Stimulated activated CD8-positive, alpha-beta memory T cell treated with anti-CD3 and anti-CD28 coated beads, Interleukin-12 subunit alpha, Interleukin-12 subunit beta, amount 100 ng/mL, for 24 hours (primary cell): Measurements from ENCODE around the gene THBD.
"Not testable (repeated sequence)": the region's sequence is repeated elsewhere in the genome, so short reads cannot be mapped to it uniquely, and the experiment has no call there.

Source experiments
- DNase-seq: peaks from one replicate; pipeline ENCODE4 v3.0.0-alpha.2; 2020; ENCODE audit errors: extremely low read depth

THBD gene

DNA sequence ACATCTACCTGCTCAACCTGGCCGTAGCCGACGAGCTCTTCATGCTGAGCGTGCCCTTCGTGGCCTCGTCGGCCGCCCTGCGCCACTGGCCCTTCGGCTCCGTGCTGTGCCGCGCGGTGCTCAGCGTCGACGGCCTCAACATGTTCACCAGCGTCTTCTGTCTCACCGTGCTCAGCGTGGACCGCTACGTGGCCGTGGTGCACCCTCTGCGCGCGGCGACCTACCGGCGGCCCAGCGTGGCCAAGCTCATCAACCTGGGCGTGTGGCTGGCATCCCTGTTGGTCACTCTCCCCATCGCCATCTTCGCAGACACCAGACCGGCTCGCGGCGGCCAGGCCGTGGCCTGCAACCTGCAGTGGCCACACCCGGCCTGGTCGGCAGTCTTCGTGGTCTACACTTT is 13.7 kb downstream of the THBD start:
- no peak for DNase-seq

DNA sequence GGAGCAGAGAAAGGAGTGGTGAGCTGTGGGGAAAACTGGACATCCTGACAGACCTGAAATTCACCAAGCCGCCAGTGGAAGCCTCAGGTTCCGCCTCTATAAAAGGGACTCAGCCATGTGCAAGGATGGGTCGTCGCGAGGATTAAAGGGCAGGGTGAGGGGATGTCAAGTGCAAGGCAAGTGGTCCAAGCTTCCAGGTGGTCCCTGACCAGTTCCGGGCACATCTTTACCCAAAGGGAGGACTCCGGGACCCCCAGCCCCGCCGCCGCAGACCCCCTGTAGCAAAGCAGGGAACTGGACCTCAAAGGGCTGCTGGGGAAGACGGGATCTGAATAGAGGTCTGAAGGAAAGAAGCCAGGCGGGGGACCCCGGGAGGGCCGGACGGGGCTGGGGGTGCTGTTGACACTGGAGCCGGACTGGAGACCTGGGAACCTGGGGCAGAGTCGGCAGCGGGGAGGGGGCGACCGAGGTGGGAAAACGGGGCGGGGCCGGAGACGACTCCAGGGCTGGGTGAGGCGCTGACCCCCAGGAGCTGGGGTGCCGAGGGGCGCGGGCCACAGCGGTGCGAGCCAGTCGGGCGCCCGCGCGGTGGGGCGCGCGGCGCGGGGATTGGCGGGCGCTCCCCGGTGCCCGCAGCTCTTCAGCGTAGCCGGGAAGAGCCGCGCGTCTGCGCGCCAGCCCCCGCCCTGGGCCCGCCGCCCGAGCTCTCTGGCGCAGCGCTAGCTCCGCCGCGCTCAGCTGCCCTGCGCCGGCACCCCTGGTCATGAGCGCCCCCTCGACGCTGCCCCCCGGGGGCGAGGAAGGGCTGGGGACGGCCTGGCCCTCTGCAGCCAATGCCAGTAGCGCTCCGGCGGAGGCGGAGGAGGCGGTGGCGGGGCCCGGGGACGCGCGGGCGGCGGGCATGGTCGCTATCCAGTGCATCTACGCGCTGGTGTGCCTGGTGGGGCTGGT is 14.5 kb downstream of the THBD start, which contains the start of gene SSTR4:
SSTR4 (plus strand) TSS at position 592 of the 951 bp plus-strand sequence; CDS start at position 764, 172 bp downstream.
- DNase-seq = no peak

DNA sequence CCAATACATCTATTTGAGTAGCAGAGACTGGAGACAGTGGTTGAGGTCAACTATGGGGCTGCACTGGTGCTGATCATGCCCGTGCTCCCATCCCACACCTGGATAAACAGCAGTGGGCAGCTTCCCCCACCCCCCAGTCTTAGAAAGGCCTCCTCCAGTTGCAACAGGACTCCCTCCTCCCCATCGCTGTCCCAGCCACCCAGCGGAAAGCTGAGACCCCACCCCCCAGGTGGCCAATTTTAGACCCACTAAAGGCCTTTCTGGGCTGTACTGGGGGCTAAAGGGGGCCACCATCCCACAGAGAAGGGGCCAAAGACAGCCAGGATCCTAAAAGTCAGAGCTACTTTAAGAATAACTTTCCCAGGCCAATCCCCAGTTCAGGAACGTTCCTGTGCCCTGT is 15.6 kb downstream of the THBD start:
- DNase-seq = no peak

DNA sequence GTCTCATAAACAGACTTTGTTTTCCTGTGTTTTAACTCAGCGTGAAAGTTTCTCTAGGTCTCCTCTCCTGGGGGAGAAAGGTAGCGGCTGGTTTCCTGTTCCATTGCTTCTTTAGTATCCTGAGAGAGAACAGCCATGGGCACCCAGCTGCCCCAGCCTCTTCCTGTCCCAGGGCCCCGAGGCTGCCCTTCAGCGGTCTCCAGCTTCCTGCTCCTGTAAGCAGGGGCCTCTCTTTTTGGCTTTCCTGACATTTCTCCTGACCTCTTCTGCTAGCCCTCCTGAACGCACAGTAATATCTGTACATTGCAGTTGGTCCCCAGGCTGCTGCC is 16.8 kb downstream of the THBD start:
- DNase-seq = no peak

DNA sequence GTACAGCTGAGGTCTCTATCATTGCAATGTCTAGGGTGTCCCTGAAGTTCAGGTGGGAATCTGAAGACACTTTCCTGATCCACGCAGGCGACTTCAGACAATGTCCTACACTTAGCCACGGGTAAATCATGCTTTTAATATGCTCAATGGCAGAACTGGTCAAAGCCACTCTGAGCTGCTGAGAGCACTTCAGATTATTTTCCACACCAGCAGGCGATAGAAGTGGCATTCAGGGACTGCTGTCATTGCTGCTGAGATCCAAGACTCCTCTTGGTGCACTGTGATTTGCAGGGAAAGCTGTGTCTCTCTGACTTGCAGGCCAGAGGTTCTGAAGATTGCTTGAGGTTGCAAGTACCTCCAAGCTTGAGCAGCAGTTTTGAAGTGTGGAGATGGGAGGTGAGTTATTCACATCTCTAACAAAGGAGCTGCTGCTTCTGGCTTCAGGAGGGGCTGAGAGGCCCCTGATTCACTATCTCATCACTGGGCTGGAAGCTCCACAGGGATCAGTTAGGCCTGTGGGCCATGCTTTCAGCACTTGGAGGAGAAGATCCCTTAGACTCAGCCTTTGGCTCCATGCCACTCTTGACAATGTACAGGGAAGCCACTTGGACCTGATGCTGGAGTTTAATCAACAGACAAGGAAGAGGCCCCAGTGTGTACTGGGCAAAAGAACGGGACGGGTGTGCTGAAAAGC is 17.3 kb downstream of the THBD start:
- DNase-seq = no peak

DNA sequence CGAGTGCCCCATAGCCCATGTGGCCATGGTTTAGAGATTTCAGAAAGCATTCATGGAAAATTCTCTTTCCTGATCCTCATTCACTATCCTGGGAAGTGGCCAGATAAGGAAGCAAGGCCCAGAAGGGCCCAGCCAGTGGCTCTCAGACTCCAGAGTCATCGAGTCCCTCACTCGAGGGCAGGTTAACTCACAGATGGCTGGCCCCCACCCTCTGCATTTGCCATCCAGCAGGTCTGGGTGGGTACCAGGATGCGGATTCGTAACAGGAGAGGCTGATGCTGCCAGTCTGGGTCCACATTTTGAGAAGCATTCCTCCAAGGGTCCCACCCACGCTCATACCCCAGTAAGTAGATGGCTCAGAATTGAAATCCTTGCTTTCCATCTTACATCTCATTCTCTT is 18.1 kb downstream of the THBD start:
- no peak for DNase-seq

DNA sequence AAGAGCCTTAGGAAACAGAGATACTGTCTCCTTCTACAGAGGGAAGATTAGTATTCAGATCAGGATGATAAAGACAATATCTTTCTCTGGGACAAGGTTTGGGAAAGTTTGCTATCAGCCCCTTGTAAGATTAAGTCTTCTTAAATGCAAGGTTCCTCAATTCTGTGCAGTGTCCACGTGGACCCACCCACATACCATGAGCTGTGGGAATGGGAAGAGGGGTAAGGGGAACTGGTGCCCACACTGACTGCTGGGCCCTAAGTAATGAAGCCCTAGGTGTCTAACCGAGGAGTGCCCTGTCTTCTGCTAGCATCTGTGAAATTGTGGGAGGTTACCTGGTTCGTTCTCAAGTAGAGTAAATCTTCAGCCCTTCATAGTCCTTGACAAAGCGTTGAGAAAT is 20.1 kb downstream of the THBD start:
- no peak for DNase-seq

DNA sequence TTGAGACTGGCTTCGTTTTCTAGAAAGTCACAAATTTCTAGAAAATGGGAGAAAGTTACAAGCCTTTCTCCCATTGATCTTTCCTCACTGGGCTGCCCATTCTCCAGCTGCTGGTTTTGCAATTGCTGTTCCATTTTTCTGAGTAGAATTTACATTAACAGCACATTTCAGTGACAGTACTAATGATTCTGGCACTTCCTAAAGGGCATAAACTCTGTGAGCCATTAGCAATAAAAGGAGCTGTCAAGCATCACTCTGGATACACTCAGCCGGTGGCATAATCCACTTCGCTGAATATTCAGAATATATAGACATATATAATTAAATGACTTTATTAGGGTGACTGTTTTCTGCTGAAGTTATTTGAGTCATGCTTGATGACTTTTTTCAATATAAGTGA is 21.1 kb downstream of the THBD start:
- no peak for DNase-seq

DNA sequence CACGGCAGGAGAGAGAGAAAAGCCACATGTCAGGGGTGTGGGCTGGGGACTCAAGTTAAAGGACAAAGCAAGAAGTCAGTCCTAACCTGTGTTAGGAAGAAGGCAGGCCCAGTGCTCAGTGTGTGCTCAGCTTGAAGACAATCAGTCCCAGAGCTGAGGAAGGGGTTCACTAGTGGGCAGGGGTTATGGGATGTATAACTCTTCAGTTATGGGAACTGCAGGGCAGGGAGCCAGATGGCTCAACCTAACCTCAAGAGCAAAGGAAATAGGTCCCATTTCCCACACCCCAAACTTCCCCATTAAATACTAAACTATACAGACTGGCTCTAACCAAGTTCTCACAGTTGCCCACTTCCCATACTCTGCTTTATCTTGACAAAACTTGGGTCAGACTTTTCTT is 21.8 kb downstream of the THBD start:
- no peak for DNase-seq

DNA sequence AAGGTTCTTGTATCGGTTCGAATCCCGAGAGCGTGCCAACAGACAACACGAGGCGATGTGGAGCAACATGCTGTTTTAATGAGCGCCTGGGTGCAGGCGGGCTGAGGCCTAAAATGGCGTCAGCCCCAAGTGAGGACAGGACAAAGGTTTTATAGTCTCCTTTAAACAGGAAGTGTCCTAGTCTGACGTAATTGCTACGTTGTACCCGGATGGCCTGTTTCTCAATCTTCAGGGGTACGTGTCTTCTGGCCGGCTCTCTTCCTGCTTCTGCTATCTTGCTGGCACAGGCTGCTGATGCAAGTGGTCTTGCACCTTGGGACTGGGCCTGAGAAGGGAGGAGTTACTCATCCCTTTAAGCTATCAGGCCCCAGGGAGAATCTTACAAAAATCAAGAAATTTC is 24.0 kb downstream of the THBD start:
- DNase-seq = not testable (repeated sequence)

DNA sequence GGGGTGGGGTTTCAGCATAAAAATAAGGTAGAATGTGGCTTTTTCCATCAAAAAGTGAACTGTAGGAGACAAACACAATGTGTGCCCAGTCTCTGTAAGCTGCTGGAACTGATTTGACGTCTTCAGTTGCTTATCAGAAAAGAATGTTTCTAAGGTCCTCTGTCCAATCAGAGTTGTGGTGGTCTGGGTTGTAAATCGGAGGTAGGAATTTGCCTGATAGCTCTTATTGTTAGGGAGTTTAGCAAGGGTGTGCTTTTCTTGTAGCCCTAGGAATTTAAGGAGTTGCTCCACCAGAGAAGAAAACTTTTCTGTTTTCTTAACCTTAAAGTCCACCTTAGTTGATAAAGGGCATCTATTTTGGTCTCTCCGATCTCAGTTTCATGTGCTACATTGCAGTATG is 24.8 kb downstream of the THBD start:
- no peak for DNase-seq

DNA sequence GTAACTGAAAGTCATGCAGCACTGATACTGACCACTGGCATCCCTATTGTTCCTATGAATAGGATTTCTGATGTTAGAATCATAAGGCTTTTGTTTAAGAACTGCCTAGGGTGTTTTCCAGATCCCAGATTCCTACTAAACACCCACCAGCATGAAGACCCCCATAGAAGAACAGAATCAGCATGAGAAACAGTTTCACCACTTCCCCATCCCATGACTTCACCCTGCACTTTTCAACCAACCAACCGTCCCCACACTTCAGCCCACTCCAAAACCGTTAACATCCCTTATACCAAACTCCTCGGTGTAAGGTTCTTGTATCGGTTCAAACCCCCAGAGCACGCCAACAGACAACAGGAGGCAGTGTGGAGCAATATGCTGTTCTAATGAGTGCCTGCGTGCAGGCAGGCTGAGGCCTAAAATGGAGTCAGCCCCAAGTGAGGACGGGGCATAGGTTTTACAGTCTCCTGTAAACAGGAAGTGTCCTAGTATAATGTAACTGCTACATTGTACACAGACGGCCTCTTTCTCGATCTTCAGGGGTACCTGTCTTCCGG is 25.8 kb downstream of the THBD start:
- DNase-seq = no peak

DNA sequence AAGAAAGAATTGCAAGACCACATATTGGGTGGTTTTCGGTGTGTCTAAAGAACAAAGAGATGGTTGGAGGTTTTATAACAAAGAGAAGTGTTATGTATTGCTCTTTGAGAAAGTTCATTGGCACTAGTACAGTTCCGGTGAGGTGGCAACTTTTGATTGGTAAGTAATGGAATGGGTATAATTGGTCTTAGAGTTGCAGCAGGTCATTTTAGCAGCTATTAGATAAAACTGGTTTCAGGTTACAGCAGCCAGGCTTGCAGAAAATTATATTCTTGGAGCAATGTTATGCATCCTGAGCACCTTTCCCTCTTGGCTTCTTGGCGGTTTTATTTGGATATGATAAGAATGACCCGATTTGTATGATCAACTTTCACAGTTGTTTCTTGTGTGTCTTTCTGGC is 26.6 kb downstream of the THBD start:
- no peak for DNase-seq

DNA sequence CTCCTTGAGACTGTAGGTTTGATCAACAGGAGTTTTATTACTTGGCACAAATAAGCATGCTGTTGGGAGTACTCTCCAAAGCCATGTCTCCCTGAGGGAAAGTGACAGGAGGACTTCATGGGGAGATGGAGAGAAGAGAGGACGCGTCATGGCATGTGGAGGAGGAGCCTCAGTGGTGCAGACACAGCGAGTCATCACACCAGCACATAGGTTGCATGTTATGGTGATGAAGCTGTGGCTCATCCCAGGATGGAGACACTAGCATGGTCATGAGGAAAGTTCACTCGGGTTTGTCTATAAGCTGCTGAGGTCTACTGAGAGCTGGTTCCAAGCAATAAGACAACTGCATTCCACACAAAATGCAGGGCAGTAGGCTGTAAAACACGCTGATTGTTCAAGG is 27.5 kb downstream of the THBD start:
- DNase-seq = no peak

DNA sequence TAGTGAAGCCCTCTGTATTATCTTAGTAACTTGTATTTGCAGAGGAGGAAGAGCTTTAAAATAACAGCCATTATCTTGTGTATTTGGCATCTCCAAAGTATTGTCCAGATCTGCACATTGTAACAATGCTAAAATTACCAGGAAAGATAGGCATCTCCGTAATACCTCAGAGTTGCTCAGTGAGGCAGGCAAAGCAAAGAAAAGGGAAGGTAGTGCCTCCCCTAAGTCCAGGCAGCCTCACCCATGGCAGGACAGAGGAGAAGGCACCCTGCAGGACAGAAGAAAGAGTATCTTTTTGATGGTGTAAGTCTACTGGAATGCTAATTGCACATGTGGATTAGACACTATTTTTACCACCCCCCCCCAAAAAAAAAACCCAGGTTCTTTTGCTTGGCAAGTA is 27.9 kb downstream of the THBD start:
- DNase-seq = no peak

DNA sequence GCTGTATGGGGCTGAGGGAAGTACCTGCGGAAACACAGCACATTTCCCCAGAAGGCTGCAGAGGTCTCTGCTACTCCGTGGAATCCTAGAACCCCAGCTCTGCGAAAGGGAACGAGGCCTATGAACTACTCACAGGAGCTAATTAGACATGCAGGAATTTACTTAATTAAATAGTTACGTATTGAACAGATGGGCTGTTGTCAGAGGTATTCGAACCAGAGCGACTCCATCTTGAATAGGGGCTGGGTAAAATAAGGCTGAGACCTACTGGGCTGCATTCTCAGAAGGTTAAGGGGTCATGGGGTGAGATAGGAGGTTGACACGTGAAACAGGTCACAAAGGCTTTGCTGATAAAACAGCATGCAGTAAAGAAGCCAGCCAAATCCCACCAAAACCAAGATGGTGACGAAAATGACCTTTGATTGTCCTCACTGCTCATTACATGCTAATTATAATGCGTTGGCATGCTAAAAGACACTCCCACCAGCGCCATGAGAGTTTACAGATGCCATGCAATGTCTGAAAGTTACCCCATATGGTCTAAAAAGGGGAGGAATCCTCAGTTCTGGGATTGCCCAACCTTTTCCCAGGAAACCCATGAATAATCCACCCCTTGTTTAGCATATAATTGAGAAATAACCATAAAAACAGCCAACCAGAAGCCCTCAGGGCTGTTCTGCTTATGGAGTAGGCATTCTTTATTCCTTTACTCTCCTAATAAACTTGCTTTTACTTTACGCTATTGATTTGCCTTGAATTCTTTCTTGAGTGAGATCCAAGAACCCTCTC is 29.0 kb downstream of the THBD start:
- DNase-seq = no peak

DNA sequence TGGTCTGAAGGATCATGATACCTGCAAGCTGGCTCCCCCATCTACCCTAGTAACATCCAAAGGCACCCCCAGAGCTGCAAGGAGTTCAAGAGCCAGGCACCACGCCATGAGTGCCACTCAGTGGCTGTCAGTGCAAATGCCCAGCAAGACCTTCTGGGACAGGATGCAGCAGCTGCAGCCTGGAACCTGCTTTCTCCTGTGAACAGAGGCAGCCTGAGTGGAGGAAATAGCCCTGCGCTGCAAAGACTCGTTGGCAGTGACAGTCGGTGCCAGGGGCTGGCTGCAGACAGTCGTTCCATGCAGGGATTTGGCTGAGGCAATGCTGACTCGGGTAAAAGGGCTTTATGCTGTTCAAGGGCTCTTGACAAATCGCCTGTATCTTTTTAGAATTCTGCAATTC is 30.1 kb downstream of the THBD start:
- no peak for DNase-seq

DNA sequence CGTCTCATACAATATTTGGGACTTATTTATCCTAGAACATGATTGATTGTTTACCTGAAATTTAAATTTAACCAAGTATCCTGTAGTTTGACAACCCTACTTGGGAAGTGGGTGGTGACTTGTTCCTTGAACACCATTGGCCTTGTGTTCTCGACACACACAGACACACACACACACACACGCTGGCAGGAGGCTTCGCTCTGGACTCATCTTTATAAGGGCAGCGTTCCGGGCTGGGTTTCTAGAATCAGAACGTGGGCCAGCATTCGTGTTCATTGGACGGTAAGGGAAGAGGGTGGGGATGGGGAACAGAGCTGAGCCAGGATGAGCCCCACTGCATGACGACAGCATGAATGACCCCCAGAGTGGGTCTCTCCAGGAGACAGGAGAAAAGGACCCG is 30.5 kb downstream of the THBD start:
- no peak for DNase-seq

DNA sequence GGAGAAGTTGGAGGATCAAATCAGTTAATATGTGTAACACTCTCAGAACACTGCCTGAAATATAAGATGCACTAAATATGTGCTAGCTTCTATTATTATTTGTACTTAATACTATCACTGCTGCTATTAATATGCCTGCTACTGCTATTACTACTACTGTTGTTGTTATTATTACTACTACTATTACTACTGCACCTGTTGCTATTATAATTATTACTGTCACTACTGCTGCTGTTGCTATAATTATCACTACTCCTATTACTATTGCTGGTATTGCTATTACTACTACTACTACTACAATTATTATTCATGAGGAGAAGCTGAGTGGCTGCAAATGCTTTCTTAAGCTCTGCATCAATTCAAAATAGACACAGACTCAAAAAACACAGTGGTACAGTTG is 31.0 kb downstream of the THBD start:
- DNase-seq = no peak

DNA sequence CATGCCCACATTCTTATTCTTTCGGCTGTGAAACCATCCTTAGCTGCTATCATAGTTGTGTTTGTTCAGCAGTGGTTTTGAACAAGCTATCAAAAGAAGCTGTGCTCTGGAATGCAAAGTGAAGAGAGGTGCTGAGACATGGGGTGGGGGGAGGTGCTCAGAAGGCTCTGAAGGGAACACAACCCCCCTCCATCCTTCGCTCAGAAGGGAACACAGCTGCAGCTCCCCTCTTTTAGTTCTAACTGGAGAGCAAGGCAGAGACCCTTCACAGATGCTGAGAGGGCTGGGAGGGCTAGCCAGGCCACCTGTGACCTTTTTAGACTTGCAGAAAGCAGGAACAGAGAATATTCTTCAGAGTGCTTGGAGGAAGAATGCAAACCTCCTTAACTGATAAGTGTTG is 32.0 kb downstream of the THBD start:
- DNase-seq = no peak

DNA sequence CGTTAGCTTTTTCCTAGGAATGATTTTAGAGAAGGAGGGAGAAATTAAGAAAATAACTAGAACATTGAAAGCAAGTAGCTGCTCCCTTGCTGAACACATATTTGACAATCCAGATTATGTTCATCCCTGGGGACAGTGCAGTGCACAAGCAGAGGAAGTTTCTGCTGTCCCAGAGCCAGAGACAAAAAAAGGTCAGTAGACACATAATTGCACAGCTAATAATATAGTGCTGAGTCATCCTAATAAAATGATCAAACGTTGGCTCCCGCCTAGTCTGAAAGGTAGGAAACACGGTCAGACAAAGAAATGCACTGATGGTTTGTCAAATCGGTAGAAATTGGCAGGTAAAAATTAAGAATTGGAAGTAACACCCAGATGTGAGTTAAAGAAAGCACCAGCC is 36.0 kb downstream of the THBD start:
- no peak for DNase-seq

DNA sequence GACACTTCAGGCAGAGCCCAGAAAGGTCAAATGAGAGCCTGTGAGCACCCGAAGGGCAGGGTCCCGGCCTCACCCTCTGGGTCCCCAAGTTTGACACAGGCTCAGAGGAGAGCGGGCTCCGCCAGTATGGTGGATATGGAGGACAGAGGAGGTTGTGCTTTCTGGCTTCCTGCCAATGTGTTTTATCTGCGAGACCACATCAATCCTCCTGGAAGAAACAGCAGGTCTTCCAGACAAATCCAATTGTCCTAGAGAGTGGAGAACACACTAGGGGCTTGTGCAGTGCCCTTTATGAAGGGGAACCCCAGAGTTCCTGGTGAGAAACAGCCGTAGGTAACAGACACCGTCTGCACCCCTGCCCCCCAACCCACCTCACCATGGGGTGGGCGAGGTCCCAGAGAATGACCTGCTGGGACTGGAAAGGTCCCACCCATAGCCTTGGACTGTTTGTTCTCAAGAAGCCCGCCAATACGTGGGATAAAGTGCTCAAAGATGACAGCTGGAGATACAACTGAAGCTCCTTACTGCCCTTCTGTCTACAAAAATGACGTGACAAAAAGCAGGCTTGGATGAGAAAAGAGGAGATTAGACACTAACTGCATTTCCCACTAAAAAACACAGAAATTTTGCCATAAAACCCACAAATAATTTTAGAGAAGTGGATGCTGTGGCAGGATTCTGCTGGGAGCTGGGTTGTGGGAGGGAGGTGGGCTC is 38.3 kb downstream of the THBD start:
- no peak for DNase-seq
